Activated CD4-positive, alpha-beta T cell treated with anti-CD3 and anti-CD28 coated beads for 4 hours (primary cell): ENCODE results near the gene ELP4.
"Not testable (repeated sequence)": the region's sequence is repeated elsewhere in the genome, so short reads cannot be mapped to it uniquely, and the experiment has no call there.

ENCODE experiments used
- DNase-seq, 2 donors: peaks; one replicate each; pipeline ENCODE4 v3.0.0-alpha.2; 2020

The ELP4 gene

GRCh38 chr11:31509429-31510345, at the start of gene ELP4, which contains the start of gene IMMP1L:
ELP4 (plus strand) TSS chr11:31509767; CDS start chr11:31509785, 18 bp downstream.
IMMP1L (minus strand) TSS chr11:31509622; CDS start chr11:31463276, 46,346 bp downstream.
- peak; percentile 95 for DNase-seq

DNA sequence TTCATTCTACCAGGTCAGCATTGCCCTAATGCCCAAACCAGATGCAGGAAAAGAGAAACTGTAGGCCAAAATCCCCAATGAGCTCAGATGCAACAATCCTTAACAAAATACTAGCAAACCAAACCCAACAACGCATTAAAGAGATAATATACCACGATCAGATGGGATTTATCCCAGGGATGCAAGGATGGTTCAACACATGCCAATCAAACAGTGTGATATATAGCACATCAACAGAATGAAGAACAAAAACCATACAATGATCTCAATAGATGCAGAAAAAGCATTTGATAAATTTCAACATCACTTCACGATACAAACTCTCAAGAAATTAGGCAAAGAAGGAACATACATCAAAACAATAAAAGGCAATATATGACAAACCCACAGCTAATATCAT, 45.1 kb upstream of the ELP4 start:
- DNase-seq = no peak

DNA sequence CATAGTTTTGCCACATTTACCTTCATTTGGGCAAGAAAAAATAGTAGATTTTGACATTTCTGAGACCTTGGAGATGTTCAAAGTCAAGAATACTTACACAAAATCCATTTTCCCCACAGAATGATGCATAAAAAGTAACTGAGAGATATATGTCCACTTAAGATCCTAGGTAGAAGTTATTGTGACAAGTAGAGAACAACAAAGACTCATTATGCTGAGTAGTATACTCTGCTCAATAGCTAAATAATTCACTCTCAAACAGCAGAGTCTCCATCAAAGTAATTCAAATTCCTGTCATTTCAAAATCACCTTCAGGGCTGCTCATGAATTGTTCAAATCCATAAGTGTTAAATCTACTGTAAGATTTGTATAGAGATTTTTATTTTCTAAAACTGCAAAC, 35.5 kb upstream of the ELP4 start:
- no peak for DNase-seq

- DNase-seq = no peak
Measured at GRCh38 chr11:31477528-31478222, 31.9 kb upstream of the ELP4 start.

- DNase-seq = no peak
Measured at GRCh38 chr11:31478223-31478590, 31.4 kb upstream of the ELP4 start.

DNA sequence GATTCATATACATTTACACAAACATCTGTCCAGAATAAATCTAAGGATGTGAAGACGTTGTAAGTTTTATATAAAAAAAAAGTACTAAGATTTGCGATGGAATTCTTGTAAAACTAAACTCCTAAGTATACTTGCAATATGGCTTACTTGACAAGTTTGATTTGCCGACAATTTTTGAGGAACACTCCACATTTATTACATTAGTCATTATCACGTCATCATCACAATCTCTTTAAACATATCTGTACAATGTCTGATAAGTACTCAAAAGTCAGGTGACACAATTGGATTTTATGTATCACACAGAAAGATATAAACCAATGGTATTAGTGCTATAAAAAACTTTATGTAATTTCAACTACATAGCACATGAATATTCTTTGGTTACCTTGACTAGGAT, 30.5 kb upstream of the ELP4 start:
- no peak for DNase-seq

GRCh38 chr11:31480930-31481329, 28.6 kb upstream of the ELP4 start:
- no peak for DNase-seq

GRCh38 chr11:31484497-31484896, 25.1 kb upstream of the ELP4 start:
- no peak for DNase-seq

DNA sequence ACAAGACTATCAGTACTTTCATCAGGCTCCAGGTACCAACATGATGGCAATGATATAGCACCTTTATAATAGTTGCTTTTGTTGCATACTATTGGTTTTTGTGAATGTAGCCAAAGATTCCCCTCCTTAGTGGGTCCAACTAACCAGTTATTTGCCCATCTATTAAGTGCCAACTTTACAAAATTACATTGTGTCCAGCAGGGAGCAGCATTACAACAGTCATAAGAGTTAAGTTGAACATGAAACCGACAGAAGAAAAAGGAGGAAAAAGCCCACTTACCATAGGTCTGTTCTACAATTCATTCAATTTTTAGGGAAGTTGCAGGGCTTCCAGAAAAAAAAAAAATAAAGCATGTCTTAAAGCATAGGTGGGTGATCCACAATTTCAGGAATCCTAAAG, 21.7 kb upstream of the ELP4 start:
- no peak for DNase-seq

GRCh38 chr11:31492320-31492913, 17.1 kb upstream of the ELP4 start:
- DNase-seq = no peak

GRCh38 chr11:31493235-31493634, 16.3 kb upstream of the ELP4 start:
- no peak for DNase-seq

DNA sequence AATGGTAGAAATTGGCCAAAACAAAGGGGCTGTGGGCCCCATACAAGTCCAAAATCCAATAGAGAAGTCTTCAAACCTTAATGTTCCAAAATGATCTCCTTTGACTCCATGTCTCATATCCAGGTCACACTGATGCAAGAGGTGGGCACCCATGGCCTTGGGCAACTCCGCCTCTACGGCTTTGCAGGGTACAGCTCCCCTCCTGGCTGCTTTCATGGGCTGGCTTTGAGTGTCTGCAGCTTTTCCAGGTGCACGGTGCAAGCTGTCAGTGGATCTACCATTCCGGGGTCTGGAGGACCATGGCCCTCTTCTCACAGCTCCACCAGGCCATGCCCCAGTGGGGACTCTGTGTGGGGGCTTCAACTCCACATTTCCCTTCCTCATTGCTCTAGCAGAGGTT, 15.8 kb upstream of the ELP4 start:
- DNase-seq = not testable (repeated sequence)

DNA sequence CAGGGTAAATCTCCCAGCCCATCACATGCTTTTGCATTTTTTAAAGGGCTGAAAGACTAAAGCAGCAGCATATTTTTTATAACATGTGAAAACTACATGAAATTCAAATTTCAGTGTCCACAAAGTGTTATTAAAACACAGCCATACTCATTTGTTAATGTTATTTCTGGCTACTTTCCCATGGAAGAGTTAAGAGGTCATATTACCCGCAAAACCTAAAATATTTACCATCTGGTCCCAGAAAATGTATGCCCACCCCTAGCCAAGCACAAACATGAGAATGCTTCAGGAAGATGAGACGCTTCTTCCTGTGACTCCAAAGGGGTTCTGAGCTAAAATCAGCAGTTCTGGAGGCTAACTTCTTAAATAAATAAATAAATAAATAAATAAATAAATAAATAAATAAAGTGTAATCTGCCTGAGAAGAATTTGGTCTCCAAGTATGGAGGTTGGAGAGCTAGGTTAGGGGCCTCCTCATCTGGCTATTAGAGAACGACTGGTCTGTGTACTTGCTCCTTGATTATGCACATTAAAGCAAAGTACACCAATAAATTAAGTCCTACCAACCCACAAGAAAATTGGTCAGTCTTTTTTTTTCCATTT, 9.9 kb upstream of the ELP4 start:
- no peak for DNase-seq

GRCh38 chr11:31500560-31500959, 9.0 kb upstream of the ELP4 start:
- no peak for DNase-seq

DNA sequence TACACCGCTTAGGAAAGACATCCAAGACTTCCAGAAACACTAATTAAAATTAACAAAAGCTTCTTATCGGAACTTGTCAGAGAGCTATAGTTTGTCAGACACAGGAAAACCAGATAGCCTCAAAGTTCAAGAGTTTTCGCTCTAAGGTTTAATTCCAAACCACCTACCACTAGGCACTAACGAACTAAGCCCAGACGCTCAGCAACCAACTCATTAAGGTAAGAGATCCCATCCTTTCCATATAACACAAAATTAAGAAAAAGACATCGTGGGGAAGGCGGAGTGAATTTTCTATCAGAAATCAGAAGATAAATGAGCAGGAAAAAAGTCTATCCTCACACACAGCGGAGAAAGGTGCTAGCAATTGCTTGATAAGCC, 527 bp upstream of the ELP4 start:
- peak in 1 of 2 donors; percentile 2 for DNase-seq

DNA sequence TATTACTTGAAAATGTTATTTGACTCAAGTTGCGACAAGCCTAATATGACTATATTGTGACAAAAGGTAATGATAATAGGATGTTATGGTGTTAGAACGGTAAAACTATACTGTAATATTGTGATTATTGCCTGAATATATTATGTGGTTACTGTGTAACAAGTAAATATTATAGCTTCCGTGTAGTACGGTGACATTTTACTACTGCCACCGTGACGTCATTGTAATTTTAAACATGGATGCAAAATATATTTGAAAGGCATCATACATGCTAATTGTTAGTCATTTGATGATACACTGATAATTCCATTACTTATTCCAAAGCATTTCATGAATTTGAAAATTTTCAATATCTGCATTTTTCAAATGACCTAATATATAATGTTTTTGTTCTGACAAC, 2.5 kb downstream of the ELP4 start:
- no peak for DNase-seq

DNA sequence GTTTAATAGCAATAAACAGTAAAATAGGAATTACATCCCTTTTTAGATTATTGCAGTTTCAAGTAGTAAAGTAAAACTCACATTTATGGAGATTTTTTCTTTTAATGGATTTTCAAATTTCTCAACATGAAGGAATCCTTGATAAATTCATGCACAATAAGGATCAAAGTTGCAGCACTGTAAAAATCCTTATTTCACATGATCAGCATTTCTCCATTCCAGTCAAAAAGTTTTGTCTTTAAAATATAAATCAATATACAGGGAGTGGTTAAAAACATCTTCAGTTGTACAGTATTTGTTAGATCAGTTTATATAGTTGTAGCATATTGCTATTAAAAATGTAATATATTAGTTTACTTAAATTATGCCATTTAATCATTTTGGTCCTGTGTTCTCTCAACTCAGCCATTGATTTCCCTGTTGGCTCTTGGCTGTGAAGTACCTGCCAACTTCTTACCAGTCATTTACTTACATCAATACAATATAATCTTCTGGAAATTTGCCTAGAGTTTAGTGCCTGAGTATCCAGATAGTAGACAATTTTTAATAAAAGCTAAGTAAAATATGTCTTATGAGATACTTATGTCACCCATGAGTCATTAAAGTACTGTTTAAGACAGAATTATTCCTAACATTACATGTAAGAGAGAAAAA, 12.1 kb downstream of the ELP4 start:
- no peak for DNase-seq

DNA sequence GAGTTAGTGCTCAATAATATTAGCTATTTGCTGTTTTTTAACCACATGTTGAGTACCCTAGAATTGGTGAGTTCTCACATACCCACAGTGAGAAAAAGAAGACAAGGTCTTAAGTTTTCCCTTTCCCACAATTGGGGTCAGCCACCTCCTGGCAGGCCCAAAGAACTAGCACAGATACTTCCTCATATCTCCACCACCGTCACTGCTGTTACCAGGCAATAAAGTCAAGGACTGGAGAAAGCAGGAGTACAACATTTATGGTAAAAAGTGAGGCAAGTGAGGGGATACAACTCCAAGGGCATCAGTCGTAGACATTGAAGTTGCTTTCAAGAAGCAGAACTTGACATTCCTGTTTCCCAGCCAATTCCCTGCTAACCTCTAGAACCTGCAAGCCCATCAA, 19.6 kb downstream of the ELP4 start:
- no peak for DNase-seq

DNA sequence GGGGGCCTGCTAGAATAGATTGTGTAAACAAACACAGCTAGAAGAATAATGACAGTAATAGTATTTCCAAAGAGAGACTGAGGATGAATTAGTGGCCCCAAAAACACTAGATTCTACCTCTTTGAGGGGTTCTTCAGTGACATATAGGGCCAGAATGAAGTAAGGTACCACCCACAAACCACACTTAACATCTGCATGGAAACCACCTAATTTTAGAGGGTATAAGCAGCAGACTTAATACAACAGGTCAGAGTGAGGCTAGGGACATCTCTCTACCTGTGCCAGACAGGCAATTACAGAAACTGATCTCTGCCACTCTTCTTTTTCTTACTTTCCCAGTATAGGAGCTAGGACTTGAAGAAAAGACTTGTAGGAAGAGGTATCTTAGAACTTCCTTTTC, 20.1 kb downstream of the ELP4 start:
- no peak for DNase-seq

GRCh38 chr11:31531293-31531692, 21.7 kb downstream of the ELP4 start:
- DNase-seq = no peak

DNA sequence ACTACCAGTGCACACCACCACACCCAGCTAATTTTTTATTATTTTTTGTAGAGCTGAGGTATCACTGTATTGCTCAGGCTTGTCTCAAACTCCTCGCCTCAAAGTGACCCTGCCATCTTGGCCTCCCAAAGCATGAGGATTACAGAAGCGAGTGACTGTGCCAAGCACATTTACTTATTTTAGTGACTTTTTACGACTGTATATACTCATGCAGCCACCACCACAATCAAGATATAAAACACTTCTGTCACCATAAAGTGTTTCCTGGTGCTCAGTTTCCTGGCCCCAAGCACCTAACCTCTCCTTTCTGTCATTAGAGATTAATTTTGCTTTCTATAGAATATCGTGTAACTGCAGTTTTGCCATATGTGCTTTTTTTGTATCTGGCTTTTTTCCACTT, 25.9 kb downstream of the ELP4 start:
- no peak for DNase-seq

GRCh38 chr11:31542862-31543261, 33.3 kb downstream of the ELP4 start:
- DNase-seq = no peak

GRCh38 chr11:31555938-31556337, 46.4 kb downstream of the ELP4 start:
- no peak for DNase-seq
